ENCODE measurements around the gene TMPRSS6.

DNA sequence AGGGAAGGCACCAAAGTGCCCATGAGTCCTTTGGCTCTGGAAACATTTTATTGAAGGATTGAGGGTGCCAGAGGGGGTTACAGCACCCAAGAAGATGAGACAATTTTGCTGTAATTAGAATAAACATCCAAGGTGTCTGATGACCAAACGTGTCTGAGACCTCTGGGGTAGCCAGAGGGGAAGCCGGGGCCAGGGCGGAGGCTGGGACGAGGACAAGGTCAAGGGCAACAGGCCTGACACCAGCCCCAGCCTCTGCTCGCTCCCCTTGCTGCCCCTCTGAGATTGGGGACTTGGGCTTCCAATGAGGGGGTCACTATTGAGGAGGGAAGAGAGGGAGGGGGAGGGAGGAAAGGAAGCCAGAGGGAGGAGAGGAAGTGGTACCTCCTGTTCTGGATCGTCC is 25.6 kb downstream of the TMPRSS6 start:
- TF ChIP-seq, protein P1, sequence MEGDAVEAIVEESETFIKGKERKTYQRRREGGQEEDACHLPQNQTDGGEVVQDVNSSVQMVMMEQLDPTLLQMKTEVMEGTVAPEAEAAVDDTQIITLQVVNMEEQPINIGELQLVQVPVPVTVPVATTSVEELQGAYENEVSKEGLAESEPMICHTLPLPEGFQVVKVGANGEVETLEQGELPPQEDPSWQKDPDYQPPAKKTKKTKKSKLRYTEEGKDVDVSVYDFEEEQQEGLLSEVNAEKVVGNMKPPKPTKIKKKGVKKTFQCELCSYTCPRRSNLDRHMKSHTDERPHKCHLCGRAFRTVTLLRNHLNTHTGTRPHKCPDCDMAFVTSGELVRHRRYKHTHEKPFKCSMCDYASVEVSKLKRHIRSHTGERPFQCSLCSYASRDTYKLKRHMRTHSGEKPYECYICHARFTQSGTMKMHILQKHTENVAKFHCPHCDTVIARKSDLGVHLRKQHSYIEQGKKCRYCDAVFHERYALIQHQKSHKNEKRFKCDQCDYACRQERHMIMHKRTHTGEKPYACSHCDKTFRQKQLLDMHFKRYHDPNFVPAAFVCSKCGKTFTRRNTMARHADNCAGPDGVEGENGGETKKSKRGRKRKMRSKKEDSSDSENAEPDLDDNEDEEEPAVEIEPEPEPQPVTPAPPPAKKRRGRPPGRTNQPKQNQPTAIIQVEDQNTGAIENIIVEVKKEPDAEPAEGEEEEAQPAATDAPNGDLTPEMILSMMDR (IDR thresholded peaks at IDR 0.05 in 2 of 3, conservative IDR thresholded peaks at IDR 0.05 in 1 of 3; ENCODE audit: borderline replicate concordance in 1 of 3, insufficient read depth in 1 of 3, low read depth in 2 of 3, low read length in 2 of 3) = no peak
- TF ChIP-seq POLR2AphosphoS5 (IDR thresholded peaks at IDR 0.05; ENCODE audit: low read depth, low read length) (no peak), YY1 (IDR thresholded peaks at IDR 0.05; ENCODE audit: extremely low read depth, insufficient replicate concordance, low read depth, low read length) (no peak), EZH2 (IDR thresholded peaks at IDR 0.05) (no peak), ZFX (IDR thresholded peaks at IDR 0.05) (no peak), POLR2A (IDR thresholded peaks at IDR 0.05; ENCODE audit: borderline replicate concordance, extremely low read depth, insufficient read depth, insufficient read length) (no peak), SP1 (IDR thresholded peaks at IDR 0.05; ENCODE audit: low read depth) (no peak)
- TF ChIP-seq, protein P2, sequence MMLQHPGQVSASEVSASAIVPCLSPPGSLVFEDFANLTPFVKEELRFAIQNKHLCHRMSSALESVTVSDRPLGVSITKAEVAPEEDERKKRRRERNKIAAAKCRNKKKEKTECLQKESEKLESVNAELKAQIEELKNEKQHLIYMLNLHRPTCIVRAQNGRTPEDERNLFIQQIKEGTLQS (IDR thresholded peaks at IDR 0.05) = no peak
- TF ChIP-seq, protein P3, sequence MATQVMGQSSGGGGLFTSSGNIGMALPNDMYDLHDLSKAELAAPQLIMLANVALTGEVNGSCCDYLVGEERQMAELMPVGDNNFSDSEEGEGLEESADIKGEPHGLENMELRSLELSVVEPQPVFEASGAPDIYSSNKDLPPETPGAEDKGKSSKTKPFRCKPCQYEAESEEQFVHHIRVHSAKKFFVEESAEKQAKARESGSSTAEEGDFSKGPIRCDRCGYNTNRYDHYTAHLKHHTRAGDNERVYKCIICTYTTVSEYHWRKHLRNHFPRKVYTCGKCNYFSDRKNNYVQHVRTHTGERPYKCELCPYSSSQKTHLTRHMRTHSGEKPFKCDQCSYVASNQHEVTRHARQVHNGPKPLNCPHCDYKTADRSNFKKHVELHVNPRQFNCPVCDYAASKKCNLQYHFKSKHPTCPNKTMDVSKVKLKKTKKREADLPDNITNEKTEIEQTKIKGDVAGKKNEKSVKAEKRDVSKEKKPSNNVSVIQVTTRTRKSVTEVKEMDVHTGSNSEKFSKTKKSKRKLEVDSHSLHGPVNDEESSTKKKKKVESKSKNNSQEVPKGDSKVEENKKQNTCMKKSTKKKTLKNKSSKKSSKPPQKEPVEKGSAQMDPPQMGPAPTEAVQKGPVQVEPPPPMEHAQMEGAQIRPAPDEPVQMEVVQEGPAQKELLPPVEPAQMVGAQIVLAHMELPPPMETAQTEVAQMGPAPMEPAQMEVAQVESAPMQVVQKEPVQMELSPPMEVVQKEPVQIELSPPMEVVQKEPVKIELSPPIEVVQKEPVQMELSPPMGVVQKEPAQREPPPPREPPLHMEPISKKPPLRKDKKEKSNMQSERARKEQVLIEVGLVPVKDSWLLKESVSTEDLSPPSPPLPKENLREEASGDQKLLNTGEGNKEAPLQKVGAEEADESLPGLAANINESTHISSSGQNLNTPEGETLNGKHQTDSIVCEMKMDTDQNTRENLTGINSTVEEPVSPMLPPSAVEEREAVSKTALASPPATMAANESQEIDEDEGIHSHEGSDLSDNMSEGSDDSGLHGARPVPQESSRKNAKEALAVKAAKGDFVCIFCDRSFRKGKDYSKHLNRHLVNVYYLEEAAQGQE (IDR thresholded peaks at IDR 0.05; ENCODE audit: low read depth) = no peak
- TF ChIP-seq, protein P4, sequence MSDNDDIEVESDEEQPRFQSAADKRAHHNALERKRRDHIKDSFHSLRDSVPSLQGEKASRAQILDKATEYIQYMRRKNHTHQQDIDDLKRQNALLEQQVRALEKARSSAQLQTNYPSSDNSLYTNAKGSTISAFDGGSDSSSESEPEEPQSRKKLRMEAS (IDR thresholded peaks at IDR 0.05) = no peak

Data from HCT116 (cell line).